ENCODE data around the gene FDPS.
"Not testable (repeated sequence)": the region's sequence is repeated elsewhere in the genome, so short reads cannot be mapped to it uniquely, and the experiment has no call there.

FDPS gene

DNA sequence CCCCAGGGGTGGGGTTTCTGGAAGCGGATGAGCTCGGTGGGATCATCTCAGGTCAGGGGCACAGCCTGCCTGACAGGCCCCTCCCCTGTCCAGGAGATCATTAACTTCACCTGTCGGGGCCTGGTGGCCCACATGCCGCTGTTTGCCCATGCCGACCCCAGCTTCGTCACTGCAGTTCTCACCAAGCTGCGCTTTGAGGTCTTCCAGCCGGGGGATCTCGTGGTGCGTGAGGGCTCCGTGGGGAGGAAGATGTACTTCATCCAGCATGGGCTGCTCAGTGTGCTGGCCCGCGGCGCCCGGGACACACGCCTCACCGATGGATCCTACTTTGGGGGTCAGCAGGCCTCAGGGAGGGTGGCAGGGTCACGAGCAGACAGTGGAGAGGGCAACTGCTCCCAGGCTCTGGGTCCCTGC lies 23.0 kb upstream of the FDPS start:
- no peak for DNase-seq (ENCODE audit: low read depth)

DNA sequence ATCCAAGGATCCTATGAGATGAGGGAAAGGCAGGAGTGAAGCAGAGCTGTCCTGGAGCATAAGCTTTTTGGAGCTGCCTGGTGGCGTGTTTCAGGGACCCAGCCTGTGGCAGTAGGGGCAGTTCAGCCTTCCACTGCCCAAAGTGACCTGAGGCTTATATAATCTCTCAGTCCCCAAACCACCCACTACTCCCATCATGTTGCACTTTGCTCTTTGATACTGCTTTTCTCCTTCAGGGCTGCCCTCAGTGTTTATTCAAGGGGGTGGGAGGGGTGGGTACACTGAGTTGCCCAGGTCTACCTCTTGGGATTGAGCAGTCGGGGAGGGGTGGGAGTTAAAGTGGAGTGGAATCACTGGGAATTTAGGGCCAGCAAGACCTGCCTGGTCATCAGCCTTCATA lies 22.1 kb upstream of the FDPS start:
- no peak for DNase-seq (ENCODE audit: low read depth)

DNA sequence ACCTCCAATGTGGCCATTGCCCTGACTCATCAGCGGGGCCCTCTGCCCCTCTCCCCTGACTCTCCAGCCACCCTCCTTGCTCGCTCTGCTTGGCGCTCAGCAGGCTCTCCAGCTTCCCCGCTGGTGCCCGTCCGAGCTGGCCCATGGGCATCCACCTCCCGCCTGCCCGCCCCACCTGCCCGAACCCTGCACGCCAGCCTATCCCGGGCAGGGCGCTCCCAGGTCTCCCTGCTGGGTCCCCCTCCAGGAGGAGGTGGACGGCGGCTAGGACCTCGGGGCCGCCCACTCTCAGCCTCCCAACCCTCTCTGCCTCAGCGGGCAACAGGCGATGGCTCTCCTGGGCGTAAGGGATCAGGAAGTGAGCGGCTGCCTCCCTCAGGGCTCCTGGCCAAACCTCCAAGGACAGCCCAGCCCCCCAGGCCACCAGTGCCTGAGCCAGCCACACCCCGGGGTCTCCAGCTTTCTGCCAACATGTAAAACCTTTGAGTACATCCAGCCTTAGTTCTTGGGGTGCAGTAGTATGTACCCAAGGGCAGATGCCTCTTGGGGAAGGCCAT lies 20.6 kb upstream of the FDPS start:
- no peak for DNase-seq (ENCODE audit: low read depth)

DNA sequence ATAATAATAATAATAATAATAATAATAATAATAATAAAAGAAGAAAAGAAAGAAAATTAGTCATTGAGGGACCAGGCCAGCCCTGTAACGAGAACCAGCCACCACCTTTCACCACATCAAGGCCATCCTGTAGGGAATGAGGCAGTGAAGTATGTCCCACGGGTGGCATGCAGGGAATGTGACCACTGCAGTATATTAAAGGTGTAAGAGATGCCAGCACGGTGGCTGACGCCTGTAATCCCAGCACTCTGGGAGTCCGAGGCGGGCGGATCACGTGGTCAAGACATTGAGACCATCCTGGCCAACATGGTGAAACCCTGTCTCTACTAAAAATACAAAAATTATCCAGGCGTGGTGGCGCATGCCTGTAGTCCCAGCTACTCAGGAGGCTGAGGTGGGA lies 17.7 kb upstream of the FDPS start:
- not testable (repeated sequence) for DNase-seq (ENCODE audit: low read depth)

DNA sequence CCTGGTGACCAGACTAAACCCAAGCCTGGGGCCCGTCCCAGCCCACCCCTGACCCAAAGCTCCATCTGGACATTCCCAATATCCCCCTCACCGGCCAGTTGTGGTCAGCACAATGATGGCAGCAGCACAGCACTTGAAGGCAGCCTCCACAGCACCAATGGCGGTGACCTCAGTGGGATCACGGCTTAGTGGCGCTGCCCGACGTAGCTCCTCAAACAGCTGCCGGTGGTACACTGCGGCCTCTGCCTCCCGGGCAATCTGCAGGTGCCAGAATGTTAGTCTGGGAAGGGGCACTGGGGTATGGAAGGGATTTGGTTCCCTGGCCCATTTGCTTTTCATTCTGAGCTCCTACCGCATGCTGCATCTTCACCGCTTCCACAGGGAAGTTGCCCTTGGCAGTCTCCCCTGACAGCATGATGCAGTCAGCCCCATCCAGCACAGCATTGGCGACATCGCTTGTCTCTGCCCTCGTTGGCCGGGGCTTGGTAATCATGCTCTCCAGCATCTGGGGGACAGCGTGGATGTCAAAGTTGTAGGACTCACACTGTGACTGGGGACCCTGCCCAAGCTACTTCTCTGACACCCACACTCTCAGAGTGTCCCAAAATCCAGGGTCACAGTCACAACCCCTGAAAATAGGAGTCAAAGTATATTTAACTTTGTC lies 15.4 kb upstream of the FDPS start:
- DNase-seq (ENCODE audit: low read depth), result no peak

DNA sequence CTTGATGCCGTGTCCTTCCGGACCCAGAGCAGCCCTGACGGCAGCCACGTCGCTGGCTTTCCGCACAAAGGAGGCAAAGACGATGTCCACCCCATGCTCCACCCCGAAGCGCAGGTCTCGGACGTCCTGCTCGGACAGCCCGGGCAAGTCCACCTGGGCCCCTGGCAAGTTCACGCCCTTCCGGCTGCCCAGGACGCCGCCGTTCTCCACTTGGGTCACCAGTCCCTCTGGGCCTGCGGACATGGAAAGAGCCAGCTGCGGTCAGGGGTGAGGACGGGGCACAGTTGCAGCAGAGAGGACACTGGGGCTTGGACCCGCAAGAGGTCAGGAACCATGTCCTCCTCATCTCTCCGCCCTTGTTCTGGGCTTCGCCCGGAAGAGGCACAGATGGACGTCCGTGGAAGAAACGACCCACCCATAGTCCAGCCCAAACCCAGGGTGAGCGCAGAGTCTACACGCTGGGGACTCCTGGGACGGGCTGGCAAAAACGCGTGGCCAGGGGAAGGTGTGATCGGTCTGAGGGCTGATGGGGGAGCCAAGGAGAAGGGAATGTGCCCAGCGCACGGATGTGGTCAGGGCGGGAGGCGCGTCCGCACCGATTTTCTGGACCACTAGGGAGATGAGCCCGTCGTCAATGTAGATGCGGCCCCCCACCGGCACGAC lies 14.0 kb upstream of the FDPS start:
- no peak for DNase-seq (ENCODE audit: low read depth)

DNA sequence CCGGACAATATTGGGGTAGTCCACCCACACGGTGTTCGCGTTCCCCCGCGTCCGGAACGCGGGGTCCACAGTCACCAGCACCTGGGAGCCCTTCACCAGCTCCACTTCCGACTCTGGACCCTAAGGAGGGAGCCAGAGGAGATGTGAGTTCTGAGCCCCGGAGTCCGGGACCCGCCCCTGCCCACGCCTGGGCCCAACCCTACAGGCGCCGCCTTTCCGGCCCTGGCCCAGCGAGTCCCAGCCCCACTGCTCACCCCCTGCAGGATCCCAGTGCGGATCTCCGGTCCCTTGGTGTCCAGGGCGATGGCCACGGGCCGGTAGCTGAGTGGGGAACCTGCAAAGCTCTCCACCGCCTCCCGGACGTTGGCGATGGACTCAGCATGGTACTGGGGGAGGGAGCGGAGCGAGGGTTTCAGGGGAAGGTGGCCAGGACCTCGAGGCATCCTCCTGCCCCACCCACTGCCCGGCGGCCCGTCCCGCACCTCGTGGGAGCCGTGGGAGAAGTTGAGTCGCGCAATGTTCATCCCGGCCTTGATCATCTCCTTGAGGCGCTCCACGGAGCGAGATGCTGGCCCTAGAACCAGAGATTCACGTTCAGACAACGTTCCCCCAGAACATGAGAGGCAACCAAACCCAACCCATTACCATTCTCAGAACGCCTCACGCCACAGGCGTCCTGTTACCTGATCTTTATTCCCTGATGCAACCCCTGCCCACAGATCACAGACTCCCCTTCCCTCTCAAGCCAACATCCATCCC lies 13.3 kb upstream of the FDPS start:
- DNase-seq (ENCODE audit: low read depth), result no peak

DNA sequence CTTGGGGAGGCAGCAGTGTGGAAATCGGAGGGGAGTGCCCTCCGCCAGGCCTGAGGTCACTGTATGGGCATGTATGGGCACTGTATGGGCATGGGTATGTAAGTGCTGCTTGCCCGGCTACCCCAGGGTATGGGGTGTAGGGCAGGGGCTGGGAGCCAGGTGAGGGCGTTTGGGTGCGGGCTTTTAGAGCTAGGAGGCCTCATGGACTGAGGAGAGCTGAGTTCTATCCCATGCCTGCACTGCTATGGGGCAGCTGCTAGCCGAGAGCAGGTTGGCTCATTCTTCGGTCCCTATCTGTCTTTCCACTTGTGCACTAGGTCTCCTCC lies 12.8 kb upstream of the FDPS start:
- no peak for DNase-seq (ENCODE audit: low read depth)

DNA sequence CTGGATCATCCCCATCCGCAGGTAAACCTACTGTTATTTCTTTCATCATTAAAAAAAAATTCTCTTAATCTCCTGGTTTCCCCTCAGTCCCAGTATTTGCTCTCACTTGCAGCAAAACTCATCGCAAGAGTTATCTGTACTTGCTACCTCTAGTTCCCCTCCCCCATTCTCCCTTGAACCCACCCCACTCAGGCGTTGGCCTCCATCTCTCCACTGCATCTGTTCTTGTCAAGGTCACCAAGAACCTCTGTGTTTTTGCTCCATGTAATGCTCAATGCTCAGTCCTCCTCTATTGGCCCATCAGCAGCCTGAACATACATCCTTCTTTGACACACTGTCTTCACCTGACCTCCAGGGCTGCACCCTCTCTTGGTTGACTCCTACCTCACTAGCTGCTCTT lies 12.0 kb upstream of the FDPS start:
- DNase-seq (ENCODE audit: low read depth), result no peak

DNA sequence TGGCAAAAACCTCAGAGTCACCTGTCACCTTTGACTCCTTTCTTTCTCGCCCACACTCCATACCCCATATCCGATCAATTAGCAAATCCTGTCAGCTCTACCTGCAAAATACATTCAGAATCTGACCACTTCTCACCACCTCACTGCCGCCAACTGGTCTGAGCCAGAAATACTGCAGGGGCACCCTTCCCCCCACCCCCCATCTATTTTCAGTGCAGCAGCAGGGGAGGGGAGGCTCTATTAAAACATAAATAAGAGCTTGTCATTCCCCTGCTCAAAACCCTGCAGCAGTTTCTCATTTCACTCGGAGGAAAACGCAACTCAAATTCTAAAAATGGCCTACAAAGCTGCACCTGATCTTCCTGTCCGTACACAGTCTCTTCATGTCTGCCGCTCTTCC lies 11.3 kb upstream of the FDPS start:
- DNase-seq (ENCODE audit: low read depth), result no peak

DNA sequence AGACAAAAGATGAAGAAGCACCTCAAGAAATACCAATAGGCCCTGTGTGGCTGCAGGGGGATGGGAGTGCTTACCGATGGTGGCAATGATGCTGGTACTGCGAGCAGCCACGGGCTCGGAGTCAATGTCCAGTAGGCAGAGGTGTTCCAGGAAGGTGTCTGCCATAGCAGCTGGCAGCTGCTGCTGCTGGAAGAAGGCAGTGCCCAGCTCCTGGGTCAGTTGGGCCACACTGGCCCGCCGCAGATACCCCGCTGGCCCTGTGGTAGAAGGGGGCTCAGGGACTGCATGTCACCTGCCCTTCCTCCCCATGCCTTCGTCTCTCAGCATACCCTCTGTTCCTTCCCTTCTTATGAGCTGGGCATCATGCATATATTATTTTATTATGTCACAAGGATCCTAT lies 8.6 kb upstream of the FDPS start:
- no peak for DNase-seq (ENCODE audit: low read depth)

DNA sequence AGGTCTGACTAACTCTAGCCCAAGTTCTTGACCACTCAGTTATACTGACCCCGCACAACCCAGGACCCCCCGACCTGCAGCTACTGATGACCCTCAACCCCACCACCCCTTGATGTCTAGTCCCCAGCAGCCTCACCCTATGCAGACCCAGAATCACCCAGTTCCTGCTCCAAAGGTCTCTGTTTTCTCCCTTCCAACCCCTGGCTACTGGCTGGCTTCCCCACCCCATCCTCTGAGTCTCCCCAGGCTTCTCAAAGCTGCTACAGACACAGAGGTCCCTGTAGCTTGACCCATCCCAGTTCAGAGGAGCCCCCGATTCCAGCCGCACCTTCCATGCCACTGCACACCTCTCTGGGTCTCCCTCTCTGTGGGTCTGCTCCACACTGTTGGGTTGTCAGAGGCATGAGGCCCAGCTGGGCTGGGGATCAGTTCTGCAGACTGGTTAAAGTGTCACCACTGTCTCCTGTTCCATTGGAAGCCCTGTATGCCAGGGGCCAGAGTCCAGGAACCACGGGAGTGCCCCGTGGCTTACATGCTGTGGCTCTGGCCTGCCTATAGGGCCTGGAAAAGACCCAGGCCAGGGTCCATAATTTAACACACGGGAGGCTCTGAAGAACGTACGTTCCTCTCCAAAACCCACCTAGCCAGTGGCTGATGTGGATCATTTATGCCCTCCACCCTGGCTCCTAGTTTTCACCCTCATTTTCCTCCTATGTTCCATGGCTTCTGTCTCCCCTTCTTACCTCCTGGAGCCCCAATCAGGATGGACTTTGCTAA lies 7.9 kb upstream of the FDPS start:
- DNase-seq (ENCODE audit: low read depth), result no peak

DNA sequence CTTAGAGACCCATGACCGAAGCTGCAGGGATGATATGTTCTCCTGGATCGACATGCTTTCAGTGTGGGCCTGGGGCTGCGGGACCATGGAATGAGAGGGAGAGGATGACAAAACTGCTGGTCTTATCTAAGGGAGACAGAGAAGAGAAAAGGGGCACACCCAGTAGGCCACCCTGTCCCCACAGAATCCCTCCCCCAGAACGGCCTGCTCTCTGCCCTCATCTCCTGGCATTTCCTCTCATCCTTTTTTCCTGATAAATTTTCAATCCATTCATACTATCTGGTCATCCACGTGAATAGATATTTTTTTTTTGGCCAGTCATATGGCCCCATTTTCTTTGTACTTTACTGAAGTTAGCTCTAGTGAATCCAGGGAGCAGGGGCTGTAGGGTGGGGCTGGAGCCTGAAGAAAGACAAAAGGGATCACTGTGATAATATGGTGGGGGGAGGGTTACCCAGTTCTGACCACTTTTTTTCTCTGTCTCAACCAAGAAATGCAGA lies 7.3 kb upstream of the FDPS start, which contains the start of gene PKLR:
Gene PKLR (minus strand): TSS at position 97 of the 500 bp plus-strand sequence. CDS start 43 bp downstream, at position 54.
- DNase-seq (ENCODE audit: low read depth), result no peak

DNA sequence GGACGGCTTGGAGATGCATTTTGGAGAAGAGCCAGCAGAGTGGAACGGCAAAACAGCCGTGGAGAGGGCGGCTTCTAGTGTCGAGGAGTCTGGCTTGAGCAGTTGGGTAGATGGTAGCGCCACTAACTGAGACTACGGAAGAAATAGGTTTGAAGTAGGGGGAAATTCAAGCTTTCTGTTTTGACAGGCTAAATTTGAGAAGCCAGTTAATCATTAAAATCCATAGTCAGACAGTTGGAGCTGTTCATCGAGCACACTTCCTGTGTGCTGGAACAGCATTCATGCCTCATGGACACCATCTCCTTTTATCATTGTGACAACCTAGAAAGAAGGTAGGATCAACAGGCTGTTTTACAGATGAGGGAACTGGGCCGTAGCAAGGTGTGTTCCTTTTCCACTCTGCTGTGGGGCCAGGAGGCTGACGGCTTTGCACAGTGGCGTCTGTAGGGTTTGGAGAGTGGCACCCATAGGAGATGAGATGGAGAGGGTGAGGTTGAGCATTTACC lies 4.1 kb upstream of the FDPS start:
- no peak for DNase-seq (ENCODE audit: low read depth)

DNA sequence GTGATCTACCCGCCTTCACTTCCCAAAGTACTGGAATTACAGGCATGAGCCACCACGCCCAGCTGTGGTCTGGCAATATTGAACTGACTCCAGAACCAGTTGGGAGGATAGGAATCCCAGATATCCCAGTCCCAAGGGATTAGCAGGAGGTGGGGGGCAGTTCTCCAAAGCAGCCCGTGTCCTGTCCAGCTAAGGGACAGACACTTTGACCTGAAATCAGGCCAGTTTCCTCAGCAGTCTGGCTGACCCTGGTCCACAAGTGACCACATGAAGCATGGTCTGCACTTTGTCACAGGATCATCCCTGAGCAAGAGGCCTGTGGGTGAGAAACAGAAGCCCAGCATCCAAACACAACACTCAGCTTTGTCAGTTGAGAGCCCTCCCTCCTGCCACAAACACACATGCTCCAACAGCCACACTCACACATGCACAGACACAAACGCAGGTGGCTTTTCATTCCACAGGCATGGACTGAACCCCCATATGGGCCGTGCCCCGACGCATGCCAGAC lies 2.7 kb upstream of the FDPS start:
- no peak for DNase-seq (ENCODE audit: low read depth)

DNA sequence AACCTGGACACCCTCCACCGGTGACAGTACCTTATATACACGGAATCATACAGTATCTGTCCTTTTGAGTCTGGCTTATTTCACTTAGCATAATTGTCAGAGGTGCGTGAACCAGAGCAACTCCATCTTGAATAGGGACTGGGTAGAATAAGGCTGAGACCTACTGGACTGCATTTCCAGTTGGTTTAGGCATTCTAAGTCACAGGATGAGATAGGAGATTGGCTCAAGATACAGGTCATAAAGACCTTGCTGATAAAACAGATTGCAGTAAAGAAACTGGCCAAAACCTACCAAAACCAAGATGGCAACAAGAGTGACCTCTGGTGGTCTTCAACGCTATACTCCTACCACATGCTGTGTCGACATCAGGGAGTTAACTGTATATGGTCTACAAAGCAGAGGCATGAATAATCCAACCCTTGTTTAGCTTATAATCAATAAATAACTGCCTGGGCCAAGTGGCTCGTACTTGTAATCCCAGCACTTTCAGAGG lies 1.4 kb upstream of the FDPS start:
- no peak for DNase-seq (ENCODE audit: low read depth)

DNA sequence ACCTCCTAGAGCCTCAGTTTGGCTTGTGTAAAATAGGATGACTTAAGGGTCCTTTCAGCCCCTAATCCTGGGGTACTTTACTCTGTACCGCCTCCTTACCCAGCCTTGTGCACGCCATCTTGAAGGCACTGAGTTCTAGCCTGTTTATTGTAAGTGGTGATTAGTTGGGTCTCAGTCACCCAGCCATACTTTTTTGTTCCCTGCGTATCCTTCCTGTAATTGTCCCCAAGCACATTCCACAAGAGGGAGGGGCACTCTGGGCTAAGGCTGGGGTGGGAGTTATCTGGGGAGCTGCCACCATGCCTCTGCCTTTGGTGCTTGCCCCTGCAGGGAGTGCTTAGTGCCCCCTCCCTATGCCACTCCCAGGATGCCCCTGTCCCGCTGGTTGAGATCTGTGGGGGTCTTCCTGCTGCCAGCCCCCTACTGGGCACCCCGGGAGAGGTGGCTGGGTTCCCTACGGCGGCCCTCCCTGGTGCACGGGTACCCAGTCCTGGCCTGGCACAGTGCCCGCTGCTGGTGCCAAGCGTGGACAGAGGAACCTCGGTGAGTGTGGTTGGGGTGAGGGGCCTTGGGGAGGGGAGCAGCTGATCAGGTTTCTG lies 856 bp downstream of the FDPS start:
- no peak for DNase-seq (ENCODE audit: low read depth)

DNA sequence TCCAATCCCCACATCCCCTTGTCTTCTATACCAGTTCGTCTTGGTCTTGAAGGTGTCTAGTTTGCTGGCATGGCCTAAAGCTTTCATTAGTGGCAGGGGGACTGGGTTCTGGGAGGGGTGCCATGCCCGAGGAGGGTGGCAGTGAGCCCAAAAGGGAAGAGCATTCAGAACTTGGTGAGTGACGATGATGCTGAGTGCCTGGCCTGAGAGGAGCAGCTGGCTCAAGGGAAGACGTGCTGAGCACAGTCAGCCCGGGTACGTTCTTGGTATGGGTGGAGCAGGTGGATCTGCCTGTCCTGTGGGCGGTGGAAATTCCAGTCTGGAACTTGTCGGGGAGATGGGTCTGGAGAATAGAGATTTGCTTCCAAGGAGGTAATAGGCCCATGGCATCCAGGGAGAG lies 4.6 kb downstream of the FDPS start:
- no peak for DNase-seq (ENCODE audit: low read depth)

DNA sequence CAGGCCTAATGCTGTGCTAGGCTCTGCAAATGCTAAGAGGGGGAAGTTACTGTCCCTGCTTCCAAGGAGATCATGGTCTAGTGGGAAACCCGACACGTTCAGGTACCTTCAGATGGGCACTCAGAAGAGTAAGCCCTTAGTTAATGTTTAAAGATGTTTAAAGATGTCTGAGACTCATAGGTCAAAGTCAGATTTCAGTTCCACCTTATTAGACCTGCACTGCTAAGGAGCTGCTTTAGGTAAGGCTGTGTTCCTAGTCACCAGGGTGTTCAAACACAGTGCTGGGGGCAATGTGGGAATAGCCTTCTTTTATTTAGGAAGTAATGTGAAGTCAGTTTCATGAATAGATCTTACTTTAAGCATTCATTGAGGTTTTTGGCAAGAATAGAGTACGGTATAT lies 8.3 kb downstream of the FDPS start:
- DNase-seq (ENCODE audit: low read depth), result no peak

DNA sequence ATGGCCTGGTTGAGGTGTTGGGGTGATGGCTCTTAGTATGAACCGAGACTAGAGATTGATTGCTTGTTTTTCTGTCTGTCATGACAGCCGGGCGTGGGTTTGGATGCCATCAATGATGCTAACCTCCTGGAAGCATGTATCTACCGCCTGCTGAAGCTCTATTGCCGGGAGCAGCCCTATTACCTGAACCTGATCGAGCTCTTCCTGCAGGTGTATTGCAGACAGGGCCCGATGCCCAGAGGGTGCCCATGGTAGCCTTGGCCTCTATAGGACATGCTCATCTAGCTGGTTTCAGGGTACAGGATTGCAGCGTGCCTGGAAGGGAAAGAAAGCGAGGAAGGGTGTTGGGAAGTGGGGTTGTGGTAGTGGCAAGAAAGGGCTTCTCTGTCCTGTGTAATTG lies 9.4 kb downstream of the FDPS start:
- DNase-seq (ENCODE audit: low read depth), result no peak

DNA sequence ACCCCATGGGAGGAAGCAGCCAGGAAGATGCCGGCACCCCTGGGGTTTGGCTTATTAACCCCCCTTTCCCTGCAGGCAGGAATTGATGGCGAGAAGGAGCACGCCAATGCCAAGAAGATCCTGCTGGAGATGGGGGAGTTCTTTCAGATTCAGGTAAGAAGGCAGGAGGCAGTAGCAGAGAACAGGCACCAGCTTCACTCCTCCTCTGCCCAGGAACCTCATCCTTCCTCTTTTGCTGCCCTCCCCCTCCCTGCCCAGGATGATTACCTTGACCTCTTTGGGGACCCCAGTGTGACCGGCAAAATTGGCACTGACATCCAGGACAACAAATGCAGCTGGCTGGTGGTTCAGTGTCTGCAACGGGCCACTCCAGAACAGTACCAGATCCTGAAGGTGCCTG lies 10.9 kb downstream of the FDPS start:
- DNase-seq (ENCODE audit: low read depth), result no peak
